LHCN-M2 (cell line): ENCODE measurements around the gene XYLT1. TPM values are rescaled to one million over a fixed set of nuclear protein-coding genes. Genes with fewer than 3 reads are reported as not detected.

Experiments used
- DNase-seq: peaks from one replicate; pipeline ENCODE4 v3.0.0-alpha.2; 2012; ENCODE audit warnings: low read depth
- total RNA-seq: library from RNA; depleted of rRNA; stranded (reverse); fragments of >200 nt; gene quantifications from 2 replicates; pipeline ENCODE4 v1.2.3, GENCODE V29; 2014

XYLT1 gene
- total RNA-seq, 1 experiment from 2014 or later = 2.7 TPM

DNA sequence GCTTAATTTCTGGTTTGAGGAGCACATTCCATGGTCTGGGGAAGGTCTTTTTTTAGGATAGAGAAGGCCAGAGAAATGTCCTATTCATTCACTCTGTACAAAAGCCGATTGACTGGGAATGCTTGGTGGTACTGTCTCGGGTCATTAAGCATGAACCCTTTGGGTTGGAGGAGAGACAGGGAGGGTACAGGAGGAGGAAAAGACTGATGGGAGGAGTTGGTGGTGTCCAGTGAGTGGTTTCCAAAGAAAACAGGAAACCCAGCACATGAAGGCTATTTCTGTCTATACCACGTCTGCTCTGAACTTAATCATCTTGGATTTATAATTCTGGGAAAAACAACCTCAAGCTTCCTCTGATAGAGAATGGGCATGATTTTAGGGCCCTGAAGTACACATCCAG lies 111.9 kb downstream of the XYLT1 start:
- DNase-seq = no peak

GRCh38 chr16:17358355-17358754 lies 112.4 kb downstream of the XYLT1 start:
- no peak for DNase-seq

DNA sequence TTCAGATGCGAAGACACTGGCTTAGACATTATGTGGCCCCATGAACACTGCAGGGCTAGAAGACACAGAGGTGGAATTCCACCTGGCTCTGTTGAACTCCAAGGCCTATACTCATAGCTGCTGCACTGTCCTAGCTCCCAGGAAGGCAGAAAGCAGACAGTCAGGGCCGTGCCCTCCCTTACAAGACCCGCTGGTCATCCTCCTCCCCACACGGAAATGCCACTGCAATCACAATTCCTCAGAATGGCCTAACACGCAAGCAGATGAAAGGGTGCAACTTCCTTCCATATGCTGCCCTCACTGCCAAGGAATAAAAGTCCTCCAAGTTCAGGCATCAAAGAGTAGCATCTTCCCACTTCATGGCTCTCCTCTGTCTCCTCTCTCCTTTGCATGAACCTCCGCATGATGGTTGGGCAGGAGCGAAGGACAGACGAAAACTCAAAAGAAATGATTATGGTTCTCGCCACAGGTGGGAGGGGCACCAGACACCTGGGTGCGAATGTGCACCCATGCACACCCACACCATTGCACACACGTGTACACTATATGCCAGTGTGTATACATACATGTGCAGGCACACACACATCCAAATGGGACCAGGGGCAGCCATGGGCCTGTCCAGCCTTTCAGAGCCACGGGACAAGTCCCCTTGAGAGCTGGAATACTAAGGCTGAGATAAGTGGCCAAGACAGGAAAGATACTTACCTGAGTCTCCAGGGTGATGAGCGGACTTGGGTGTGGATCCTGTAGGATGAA lies 113.3 kb downstream of the XYLT1 start:
- DNase-seq = no peak

DNA sequence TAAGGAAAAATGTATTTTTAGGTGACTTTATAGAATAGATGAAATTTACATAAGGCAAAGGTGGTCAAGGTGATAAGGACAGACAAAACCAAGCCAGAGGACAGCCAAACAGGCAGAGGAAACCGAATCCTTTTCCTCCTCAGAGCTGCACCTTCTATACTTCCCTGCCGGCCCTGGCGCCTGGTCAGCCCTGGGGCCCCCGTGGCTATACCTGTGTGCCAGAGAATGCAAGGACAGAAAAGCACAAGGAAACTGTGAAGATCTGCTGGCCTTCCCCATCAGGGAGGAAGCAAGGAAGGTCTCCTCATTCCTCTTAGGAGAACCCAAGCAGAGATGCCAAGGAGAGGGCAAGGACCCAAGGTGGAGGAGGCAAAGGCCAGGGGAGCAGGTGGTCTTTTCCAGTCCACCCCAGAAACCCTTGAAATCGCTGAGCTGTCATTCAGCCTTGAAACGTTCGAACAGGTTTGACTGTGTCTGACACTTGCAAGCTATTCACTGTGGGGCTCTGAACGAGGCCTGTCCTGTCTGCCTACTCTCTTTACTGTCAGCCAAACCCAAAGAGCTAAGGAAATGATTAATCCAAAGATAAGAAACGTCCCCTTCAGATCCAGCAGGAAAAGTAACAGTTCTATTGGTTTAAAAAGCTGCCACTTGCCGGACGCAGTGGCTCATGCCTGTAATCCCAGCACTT lies 114.4 kb downstream of the XYLT1 start:
- DNase-seq = no peak

GRCh38 chr16:17354685-17355084 lies 116.1 kb downstream of the XYLT1 start:
- DNase-seq = no peak

DNA sequence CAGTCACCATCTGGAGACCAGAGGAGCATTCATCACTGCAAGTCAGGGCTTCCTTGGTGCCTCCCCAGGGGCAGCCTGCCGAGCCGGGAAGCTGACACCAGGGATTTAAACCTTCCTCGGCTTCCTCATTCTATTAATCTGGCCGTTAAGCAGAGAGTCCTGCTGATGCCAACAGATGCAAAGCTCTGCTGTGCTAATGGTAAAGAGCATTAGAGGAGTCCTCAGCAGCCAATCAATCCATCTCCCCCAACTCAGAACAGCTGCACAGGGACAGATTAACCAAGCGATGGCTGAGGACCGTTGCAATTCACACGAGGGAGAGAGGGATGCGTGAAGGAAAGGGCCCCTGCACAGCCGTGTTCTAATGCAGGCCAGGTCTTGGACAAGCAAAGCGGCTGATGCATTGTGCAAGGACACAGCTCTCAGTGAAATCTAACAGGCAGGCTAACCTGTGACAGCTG lies 116.6 kb downstream of the XYLT1 start:
- no peak for DNase-seq

- no peak for DNase-seq
Observed at GRCh38 chr16:17353561-17353960, 117.2 kb downstream of the XYLT1 start.

DNA sequence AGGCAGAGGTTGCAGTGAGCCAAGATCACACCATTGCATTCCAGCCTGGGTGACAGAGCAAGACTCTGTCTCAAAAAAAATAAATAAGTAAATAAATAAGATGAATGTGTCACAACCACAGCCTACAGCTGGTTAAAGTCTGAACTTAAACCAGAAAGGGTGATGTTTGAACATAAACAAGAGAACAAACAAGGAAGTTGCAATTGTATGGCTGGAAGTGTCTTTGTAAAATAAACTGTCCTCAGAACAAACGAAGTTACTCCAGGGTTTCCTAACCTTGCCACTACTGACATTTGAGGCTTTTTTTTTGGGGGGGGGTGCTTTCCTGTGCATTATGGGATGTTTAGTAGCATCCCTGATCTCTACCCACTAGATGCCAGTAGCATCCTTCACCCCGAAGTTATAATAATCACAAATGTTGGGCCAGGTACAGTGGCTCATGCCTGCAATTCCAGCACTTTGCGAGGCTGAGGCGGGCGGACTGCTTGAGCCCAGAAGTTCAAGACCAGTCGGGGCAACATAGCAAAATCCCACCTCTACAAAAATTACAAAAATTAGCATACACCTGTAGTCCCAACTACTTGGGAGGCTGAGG lies 119.2 kb downstream of the XYLT1 start:
- no peak for DNase-seq

DNA sequence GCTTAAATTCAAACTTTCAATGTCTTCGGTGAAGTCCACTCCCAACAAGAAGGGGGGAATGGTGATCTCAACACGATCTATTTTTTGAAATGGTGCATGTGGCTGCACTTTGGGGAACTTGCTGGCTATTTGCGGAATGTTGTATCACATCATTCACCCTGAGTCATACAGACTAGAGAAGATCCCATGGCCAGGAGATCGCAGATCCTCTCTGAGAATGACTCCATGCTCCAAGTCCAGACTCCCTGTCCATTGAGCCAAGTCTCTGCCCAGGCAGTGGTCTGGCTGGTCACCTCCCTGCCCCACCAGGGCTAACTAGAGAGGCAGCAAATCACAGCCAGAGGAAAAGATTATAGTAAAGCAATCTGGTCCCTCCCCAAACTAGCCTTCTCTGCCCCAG lies 120.6 kb downstream of the XYLT1 start:
- DNase-seq = no peak

- DNase-seq = no peak
Observed at GRCh38 chr16:17348826-17349225, 121.9 kb downstream of the XYLT1 start.

GRCh38 chr16:17348042-17348783 lies 122.5 kb downstream of the XYLT1 start:
- DNase-seq = no peak

- no peak for DNase-seq
Observed at GRCh38 chr16:17347624-17348023, 123.1 kb downstream of the XYLT1 start.

GRCh38 chr16:17346621-17347569 lies 123.9 kb downstream of the XYLT1 start:
- no peak for DNase-seq

DNA sequence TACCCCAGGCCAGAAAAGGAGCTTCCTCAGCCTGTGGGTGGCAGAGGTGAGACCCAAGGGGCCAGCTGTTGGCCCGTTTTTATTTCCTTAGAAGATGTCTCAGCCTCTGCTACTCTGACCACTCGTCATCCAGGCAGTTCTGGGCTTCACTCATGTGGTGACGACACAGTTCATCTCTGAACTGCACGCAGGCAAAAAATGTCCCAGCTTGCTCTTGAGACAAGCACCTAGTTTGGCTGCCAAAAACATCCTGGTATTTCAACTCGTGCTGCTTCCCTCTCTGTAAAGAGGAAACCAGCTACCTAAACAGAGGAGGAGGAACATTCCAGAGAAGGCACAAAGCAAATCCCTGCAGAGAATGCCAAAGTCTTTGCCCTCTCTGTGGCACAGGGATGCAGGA lies 125.7 kb downstream of the XYLT1 start:
- no peak for DNase-seq

- no peak for DNase-seq
Observed at GRCh38 chr16:17343728-17344127, 127.0 kb downstream of the XYLT1 start.

DNA sequence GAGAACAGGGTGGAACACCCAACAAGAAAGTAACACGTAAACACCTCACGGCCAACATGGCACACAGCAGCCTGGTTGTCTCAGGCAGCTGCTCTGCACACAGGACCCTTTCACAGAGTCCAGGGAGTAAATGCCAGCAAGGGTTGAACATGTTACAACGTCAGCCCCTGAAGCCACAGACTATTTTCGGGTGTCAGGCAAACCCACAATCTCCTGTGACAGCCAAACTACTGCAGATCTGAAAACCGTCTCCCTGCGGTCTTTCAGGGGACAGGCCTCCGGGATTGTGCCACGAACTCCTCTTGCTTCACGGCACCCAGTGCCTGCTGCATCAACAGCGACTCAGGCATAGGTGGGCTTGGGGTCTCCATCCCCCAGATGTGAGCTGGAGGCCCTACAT lies 127.7 kb downstream of the XYLT1 start:
- no peak for DNase-seq

GRCh38 chr16:17342031-17342430 lies 128.7 kb downstream of the XYLT1 start:
- no peak for DNase-seq

- no peak for DNase-seq
Observed at GRCh38 chr16:17340804-17341203, 130.0 kb downstream of the XYLT1 start.

GRCh38 chr16:17339764-17340541 lies 130.8 kb downstream of the XYLT1 start:
- DNase-seq = peak; percentile 59

GRCh38 chr16:17338244-17338643 lies 132.5 kb downstream of the XYLT1 start:
- DNase-seq = no peak
